ENCODE measurements around the gene RGS9BP. TPM values are rescaled to one million over a fixed set of nuclear protein-coding genes. Genes with fewer than 3 reads are reported as not detected.
"Not testable (repeated sequence)": the region's sequence is repeated elsewhere in the genome, so short reads cannot be mapped to it uniquely, and the experiment has no call there.

Gene RGS9BP
- total RNA-seq, 1 donor from 2014 or later, result 0.29 TPM

- DNase-seq (ENCODE audit: extremely low read depth, low read depth, low spot score), result no peak
Observed at GRCh38 chr19:32671883-32672593, 3.6 kb upstream of the RGS9BP start.

DNA sequence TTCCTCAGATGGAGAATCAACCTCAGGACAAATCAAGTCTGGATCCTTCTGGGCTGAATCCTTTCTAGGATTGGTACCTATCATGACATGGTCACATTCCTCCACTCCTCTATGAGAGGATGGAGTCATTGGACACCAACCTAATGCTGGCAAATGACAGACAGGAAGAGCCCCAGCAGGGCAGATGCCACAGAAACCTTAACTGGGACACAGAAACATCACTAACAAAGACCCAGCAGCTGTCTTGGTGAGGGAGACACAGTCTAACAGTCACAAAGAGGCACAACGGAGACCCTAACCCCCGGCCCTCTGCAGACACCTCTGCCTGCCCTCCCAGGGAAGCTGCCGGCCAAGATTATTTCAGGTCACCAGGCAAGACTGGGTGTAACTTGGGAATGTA, 2.8 kb upstream of the RGS9BP start:
- no peak for DNase-seq (ENCODE audit: extremely low read depth, low read depth, low spot score)

DNA sequence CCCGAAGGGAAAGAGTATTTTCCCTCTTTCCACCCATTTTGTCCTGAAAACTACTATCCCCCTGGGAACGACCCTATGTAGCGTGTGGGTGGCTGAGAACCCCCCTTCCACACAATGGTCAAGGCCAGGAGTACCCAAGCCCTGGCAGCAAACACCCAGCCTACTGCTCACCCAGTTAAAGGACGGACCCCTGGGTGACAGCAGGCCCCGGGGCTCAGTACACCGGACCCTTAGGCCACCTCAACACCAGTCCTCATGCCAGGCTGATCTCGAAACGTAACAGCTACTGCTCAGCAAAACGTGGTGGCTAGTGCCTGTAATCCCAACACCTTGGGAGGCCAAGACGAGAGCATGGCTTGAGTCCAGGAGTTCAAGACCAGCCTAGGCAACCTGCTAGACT, 2.1 kb upstream of the RGS9BP start:
- DNase-seq (ENCODE audit: extremely low read depth, low read depth, low spot score), result no peak

DNA sequence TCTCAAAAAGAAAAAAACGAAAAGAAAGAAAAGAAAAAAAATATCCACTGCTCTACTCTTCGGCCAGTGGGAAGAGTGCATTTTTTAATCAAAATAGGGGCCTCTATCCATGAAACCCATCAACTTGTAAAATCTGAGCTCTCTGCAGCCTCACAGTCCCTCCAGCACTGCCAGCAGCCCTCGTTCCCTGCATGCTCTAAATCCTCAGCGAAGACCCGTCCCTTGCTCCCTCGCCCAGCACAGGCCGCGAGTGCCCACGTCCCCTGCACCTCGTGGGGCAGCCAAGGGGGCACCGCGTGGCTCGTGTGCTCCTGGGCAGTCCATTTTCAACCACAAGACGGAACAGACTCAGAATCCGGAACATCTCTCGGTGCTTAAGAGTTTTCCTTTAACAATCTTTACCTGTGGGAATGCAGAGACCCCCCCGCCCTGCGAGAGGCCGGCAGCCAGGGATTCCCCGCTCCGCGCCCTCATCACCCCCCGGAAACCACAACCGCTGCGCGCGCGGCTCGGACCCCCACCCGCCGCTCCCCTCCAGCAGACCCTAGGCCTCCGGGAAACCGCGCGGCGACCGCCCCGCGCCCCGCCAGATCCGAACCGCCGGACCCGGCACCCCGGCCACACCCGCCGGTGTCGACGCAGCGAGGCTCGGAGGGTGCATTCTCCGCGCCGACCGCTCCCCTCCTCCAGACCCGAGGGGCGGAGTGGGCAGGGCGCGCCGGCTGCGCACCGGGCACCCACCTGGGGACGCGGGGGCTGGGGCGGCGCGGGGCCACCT, 1.3 kb upstream of the RGS9BP start:
- no peak for DNase-seq (ENCODE audit: extremely low read depth, low read depth, low spot score)

DNA sequence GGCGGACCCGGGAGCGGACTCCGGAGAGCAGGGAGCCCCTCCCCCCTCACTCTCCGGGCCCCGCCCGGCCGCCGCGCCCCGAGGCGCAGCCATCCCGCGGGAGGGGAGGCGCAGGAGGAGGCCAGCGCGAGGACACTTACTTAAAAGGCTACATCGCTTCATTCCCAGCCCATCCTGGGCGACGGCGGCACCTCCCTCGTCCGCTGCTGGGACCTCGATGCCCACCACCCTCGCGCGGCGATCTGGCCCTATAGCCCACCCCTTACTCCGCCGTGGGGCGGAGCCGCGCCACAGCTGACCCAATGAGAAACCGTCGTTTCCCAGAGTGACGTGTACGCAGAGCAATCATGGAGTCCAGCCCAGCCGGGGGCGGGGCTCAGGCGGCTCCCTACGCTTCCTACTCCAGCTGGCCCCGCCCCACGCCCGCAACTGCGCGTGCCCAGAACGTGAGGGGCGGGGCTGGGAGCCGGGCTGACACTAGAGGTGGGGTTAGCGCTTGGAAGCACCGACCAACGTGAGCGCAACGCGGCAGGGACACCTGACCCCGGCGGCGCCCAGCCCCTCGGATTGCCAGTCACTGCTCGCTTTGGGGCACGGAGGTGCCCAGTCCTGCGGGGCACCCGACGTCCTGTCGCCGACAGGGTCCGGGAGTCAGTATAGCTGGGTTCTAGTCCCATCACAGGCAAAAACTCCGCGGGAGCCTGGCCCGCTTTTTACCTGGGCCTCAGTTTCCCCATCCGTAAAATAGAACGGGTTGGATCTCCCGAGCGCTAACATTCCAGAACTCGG, 523 bp upstream of the RGS9BP start, which contains the start of gene ANKRD27:
TSS of gene ANKRD27 (minus strand) at position 250 of the 789 bp plus-strand sequence. CDS start 16,165 bp downstream, outside the sequence.
- peak; percentile 75 for DNase-seq (ENCODE audit: extremely low read depth, low read depth, low spot score)

- DNase-seq (ENCODE audit: extremely low read depth, low read depth, low spot score), result no peak
Observed at GRCh38 chr19:32676186-32676894, 692 bp downstream of the RGS9BP start.

DNA sequence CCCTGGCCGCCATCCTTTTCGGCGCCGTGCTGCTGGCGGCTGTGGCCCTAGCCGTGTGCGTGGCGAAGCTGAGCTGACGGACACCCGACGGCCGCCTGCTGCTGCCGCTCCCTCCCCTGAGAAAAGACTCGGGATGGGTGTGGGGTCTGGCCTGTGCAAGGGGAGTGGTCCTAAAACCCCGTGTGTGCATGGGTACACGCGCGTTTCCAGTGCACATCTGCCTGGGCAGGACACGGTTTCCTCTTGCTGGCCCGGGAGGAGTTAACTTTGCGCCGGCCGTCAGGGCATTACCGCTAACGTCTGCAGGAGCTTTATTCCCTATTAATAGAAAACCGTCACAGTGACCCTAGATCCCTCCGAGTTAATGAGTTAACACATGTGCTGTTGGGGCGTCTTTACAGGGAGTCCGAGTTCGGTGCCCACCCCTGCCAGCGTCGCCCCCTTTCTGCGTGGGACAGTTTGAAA, 1.3 kb downstream of the RGS9BP start:
- DNase-seq (ENCODE audit: extremely low read depth, low read depth, low spot score), result no peak

GRCh38 chr19:32677657-32678056, 2.0 kb downstream of the RGS9BP start:
- no peak for DNase-seq (ENCODE audit: extremely low read depth, low read depth, low spot score)

GRCh38 chr19:32680986-32681385, 5.3 kb downstream of the RGS9BP start:
- no peak for DNase-seq (ENCODE audit: extremely low read depth, low read depth, low spot score)

DNA sequence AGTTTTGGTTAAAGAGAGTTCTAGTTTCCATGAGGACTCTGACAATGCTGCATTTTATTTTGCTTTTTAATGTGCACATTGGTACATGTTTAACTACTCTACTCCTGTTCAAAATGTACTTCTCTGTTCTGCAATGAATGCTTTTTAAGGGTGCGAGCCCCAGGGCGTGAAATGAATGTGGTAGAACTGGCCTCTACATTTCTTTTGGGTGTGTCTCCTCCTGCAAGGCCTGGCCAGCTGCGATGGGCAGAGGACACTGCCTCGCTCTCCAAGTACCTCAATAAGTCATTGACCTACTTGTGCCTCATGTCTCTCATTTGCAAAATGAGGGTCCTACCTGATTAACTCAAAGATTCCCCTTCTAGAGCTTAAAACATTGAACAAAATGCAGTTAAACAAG, 6.7 kb downstream of the RGS9BP start:
- DNase-seq (ENCODE audit: extremely low read depth, low read depth, low spot score), result no peak

GRCh38 chr19:32686847-32687475, 11.3 kb downstream of the RGS9BP start:
- no peak for DNase-seq (ENCODE audit: extremely low read depth, low read depth, low spot score)

- DNase-seq (ENCODE audit: extremely low read depth, low read depth, low spot score), result no peak
Observed at GRCh38 chr19:32687681-32688080, 12.0 kb downstream of the RGS9BP start.

DNA sequence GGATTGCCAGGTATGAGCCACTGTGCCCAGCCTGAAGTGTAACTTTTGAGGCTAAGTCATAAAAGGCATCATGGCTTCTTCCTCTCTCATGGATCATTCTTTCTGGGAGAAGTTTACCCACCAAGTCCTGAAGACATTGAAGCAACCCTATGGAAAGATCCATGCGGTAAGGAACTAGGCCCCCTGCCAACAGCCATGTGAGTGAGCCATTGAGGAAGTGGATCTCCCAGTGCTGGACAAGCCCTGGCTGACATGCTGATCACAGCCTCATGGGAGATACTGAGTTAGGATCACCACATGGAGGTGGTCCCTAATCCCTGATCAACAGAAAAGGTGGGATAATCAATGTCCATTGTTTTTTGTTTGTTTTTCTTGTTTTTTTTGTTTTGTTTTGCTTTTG, 12.7 kb downstream of the RGS9BP start:
- DNase-seq (ENCODE audit: extremely low read depth, low read depth, low spot score), result no peak

DNA sequence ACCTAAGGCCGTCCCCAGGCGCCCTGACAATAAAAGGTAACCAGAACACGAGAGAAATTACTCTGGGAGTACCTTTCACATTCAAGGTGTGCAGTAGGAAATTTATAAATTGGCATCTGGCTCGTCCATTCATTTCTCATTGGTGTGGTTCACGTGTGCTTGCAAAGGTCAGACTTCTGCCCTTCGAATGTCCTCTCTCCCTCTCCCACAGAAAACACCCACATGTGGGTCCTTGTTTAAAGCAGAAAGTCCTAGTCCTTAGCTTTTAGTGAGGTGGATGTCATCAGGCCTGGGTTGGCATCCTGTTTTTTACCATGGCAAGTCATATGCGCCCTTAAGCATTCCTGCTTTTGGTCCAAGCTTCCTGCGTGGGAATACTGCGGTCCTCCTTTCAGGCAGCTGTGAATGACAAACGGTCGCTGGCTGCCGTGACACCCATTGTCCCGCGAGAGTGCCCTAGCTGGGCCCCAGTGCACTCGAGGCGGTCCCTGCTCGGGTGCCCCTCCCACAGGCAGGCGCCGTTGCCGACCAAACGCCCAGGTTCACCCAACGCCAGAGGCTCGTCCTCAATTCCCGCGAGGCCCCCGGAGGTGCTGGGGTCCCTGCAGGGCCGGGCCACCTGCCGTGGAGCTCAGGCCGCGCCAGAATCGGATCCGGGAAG, 15.8 kb downstream of the RGS9BP start, which contains the start of gene NUDT19:
TSS of gene NUDT19 (plus strand) at position 531 of the 661 bp plus-strand sequence. CDS start 140 bp downstream, outside the sequence.
- no peak for DNase-seq (ENCODE audit: extremely low read depth, low read depth, low spot score)

- DNase-seq (ENCODE audit: extremely low read depth, low read depth, low spot score), result no peak
Observed at GRCh38 chr19:32691952-32692726, 16.5 kb downstream of the RGS9BP start.

DNA sequence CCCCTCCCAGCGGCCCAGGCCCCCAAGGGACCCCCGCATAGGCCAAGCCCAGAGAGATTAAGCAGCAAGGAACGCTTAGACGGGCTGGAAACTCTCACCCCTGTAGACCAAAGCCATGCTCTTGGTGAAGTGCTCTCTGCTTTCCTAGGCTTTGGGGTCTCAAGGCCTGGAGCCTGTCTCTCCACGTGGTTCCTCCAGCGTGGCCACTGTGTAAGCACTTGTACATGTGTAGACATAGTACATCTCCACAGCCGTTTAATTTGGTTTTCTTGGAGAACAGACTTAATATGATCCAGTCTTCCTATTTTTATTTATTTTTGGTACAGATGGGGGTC, 17.0 kb downstream of the RGS9BP start:
- no peak for DNase-seq (ENCODE audit: extremely low read depth, low read depth, low spot score)

DNA sequence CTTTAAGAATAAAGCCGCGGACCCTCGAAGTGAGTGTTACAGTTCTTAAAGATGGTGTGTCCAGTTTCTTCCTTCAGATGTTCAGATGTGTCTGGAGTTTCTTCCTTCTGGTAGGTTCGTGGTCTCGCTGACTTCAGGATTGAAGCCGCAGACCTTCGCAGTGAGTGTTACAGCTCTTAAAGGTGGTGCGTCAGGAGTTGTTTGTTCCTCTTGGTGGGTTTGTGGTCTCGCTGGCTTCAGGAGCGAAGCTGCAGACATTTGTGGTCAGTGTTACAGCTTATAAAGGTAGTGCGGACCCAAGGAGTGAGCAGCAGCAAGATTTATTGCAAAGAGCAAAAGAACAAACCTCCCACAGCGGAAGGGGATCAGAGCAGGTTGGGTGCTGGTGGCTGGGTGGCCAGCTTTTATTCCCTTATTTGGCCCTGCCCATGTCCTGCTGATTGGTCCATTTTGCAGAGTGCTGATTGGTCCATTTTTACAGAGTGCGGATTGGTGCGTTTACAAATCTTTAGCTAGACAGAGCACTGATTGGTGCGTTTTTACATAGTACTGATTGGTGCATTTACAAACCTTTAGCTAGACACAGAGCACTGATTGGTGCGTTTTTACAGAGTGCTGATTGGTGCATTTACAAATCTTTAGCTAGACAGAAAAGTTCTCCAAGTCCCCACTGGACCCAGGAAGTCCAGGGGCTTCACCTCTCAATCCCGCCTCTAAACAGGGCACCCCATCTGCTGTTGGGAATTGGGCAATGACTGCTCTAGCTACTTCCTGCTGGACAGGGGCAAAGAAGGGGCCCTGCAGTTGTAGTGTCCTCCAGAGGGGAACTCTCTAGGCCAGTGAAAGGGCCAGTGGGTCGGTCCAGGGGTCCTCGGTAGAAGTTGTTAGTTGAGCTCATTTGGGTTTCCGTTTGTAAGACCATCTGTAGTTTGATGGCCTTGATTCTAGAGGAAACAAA, 17.8 kb downstream of the RGS9BP start:
- not testable (repeated sequence) for DNase-seq (ENCODE audit: extremely low read depth, low read depth, low spot score)

DNA sequence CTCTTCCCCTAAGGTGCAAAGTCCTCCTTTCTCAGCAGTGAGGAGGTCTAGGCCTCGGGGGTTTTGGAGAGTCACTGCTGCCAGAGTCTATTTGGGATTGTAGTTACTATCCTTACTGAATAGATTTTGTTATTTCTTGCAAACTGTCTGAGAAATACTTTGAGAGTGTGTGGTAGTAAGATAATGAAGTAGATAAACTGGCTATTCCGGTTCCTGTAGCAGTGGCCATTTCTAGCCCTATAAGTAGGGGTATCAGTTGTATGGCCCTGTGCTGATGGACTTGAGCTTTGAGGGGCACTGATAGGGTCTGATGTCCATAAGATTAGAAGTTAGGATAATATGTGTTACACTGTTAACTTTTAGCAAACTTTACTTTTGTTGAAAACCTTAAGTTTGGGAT, 18.7 kb downstream of the RGS9BP start:
- not testable (repeated sequence) for DNase-seq (ENCODE audit: extremely low read depth, low read depth, low spot score)
